Endothelial cell (in vitro differentiated cells): Measurements from ENCODE around the gene SLC12A1. TPM values are rescaled to one million over a fixed set of nuclear protein-coding genes. Genes with fewer than 3 reads are reported as not detected.

ENCODE experiments used
- DNase-seq: peaks from one replicate; pipeline ENCODE4 v3.0.0; 2021; ENCODE audit warnings: low spot score
- H3K27ac Mint-ChIP-seq: one replicate; pipeline ENCODE4 v1.8.0; 2021; ENCODE audit warnings: mixed read lengths, inconsistent platforms; ENCODE audit not compliant: unreplicated experiment
- H3K27me3 Mint-ChIP-seq: one replicate; pipeline ENCODE4 v1.8.0; 2021; ENCODE audit warnings: mild to moderate bottlenecking, moderate library complexity, mixed read lengths, inconsistent platforms; ENCODE audit not compliant: unreplicated experiment
- H3K36me3 Mint-ChIP-seq: one replicate; pipeline ENCODE4 v1.8.0; 2021; ENCODE audit warnings: mild to moderate bottlenecking, low read depth, mixed read lengths, inconsistent platforms; ENCODE audit not compliant: unreplicated experiment
- H3K4me1 Mint-ChIP-seq: one replicate; pipeline ENCODE4 v1.8.0; 2021; ENCODE audit warnings: mild to moderate bottlenecking, mixed read lengths, inconsistent platforms; ENCODE audit not compliant: unreplicated experiment
- H3K4me3 Mint-ChIP-seq: one replicate; pipeline ENCODE4 v1.8.0; 2021; ENCODE audit warnings: mild to moderate bottlenecking, mixed read lengths, inconsistent platforms; ENCODE audit not compliant: unreplicated experiment
- H3K9me3 Mint-ChIP-seq: one replicate; pipeline ENCODE4 v1.8.0; 2021; ENCODE audit warnings: mixed read lengths, inconsistent platforms; ENCODE audit not compliant: unreplicated experiment
- CTCF ChIP-seq: fragments of 200-600 bp; sonication (generic); IDR thresholded peaks from one replicate; pipeline ENCODE4 v1.5.0; 2021; ENCODE audit warnings: antibody characterized with exemption; ENCODE audit not compliant: unreplicated experiment
- total RNA-seq: library from RNA; stranded (reverse); fragmentation: NEBNext Ultra II Directional; extraction: Animal tissue kit (Norgen Biotek cat#: 25700); gene quantifications from one replicate; pipeline ENCODE4 v1.2.1, GENCODE V29; 2021; ENCODE audit not compliant: unreplicated experiment

Gene SLC12A1
- total RNA-seq, 1 donor from 2014 or later, result not detected

GRCh38 chr15:48282216-48282615, 76.1 kb downstream of the SLC12A1 start:
- H3K4me1 Mint-ChIP-seq, result no peaks in the 10 kb centered on the region
- H3K27me3 Mint-ChIP-seq, result no peaks in the 10 kb centered on the region
- H3K4me3 Mint-ChIP-seq, result no peak overlapping the region
- TF ChIP-seq CTCF, result no peak
- H3K36me3 Mint-ChIP-seq, result no peaks in the 10 kb centered on the region
- H3K9me3 Mint-ChIP-seq, result no peaks in the 10 kb centered on the region
- no peak overlapping the region for H3K27ac Mint-ChIP-seq
- no peak for DNase-seq

- Mint-ChIP-seq H3K4me3 (no peak overlapping the region), H3K36me3 (no peaks in the 10 kb centered on the region), H3K27ac (no peak overlapping the region), H3K27me3 (no peaks in the 10 kb centered on the region), H3K4me1 (no peaks in the 10 kb centered on the region), H3K9me3 (no peaks in the 10 kb centered on the region)
- no peak for TF ChIP-seq CTCF
- DNase-seq, result no peak
These were observed 77.5 kb downstream of the SLC12A1 start for GRCh38 chr15:48283396-48284145.

- no peaks in the 10 kb centered on the region for H3K27me3 Mint-ChIP-seq
- H3K9me3 Mint-ChIP-seq, result no peaks in the 10 kb centered on the region
- H3K27ac Mint-ChIP-seq, result no peak overlapping the region
- no peak overlapping the region for H3K4me3 Mint-ChIP-seq
- DNase-seq, result peak; percentile 68
- TF ChIP-seq CTCF, result peak; percentile 73
- H3K4me1 Mint-ChIP-seq, result no peaks in the 10 kb centered on the region
- H3K36me3 Mint-ChIP-seq, result no peaks in the 10 kb centered on the region
These were observed 79.5 kb downstream of the SLC12A1 start for GRCh38 chr15:48285329-48286214.

GRCh38 chr15:48289628-48290027, 83.5 kb downstream of the SLC12A1 start:
- Mint-ChIP-seq H3K4me3 (no peak overlapping the region), H3K36me3 (no peaks in the 10 kb centered on the region), H3K27me3 (no peaks in the 10 kb centered on the region), H3K4me1 (peaks cover 3% of the 10 kb centered on the region), H3K9me3 (no peaks in the 10 kb centered on the region), H3K27ac (no peak overlapping the region)
- no peak for TF ChIP-seq CTCF
- no peak for DNase-seq

GRCh38 chr15:48292458-48292857, 86.4 kb downstream of the SLC12A1 start:
- TF ChIP-seq CTCF, result no peak
- no peaks in the 10 kb centered on the region for H3K9me3 Mint-ChIP-seq
- peaks cover 3% of the 10 kb centered on the region for H3K4me1 Mint-ChIP-seq
- H3K27me3 Mint-ChIP-seq, result no peaks in the 10 kb centered on the region
- H3K4me3 Mint-ChIP-seq, result no peak overlapping the region
- no peak for DNase-seq
- H3K36me3 Mint-ChIP-seq, result no peaks in the 10 kb centered on the region
- no peak overlapping the region for H3K27ac Mint-ChIP-seq
